IPS-NIHi11 (cell line): ENCODE measurements around the gene REEP6.

Experiments used
- DNase-seq: peaks from one replicate; pipeline ENCODE4 v3.0.0; 2012; ENCODE audit warnings: mixed read lengths, low spot score

Gene REEP6

GRCh38 chr19:1491114-1491848, at the start of gene REEP6:
REEP6 (plus strand) TSS chr19:1491181; CDS start chr19:1491270, 89 bp downstream.
- no peak for DNase-seq

DNA sequence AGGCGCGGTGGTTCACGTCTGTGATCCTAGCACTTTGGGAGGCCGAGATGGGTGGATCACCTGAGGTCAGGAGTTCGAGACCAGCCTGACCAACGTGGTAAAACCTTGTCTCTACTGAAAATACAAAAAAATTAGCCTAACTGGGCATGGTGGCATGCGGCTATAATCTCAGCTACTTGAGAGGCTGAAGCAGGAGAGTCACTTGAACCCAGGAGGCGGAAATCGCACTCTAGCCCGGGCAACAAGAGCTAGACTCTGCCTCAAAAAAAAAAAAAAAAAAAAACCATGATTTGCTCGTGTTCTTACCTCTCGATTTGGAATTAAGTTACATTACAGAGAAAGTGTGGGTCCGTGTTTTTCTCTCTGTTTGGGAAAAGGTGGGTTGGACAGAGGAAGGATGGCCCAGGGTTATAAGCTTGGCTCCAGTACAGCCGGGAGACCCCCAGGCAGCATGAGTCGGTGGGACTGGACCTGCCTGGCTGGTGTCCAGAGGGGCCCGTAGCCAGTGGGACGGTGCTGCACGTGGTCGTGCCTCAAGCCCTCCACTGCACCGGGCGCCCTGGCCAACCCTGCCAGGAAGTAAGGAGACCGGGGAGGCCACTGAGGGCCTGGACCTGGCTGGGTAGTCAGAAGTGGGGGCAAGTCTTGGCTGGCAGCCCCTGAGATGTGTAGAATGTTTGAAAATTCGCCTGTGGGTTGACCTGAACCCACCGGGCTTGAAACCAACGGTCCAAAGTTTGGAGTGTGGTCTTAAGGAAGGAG, 49.1 kb upstream of the REEP6 start:
- no peak for DNase-seq

GRCh38 chr19:1445185-1445931, 45.6 kb upstream of the REEP6 start:
- peak; percentile 92 for DNase-seq

DNA sequence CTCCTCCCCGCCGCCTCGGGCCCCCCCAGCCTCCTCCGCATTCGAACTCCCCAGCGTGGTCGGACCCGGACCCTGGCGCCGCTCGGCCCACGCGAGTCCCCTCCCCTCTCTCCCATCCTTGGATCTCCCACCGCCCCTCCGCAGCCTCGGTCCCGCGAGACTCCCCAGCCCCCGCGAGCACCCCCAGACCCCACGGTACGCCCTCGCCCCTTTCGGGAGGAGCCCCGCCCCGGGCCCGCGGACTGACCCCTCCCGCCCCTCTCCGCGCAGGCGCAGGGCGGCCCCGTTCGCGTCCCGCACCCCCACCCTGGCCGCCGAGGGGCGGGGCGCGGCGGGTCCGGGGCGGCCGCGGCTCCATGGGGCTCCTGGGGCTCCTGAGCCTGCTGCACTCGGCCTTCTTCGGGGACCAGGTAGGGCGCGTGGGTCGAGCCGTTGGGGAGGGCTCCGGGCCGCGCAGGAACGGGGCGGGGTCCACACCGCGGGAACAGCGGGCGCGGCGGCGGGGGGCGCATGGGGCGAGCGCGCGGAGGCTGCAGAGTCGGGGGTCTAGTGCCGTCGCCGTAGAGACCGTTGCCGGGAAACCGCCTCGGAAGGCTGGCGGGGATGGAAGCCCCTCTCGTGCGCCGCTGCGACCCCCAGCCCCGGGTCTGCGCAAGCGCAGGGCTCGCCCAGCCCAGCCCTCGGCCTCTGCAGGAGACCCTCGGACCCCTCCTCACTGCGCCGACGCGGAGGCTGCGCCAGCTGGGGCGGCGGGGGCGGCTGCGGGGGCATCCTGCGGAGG, 44.9 kb upstream of the REEP6 start:
- peak; percentile 84 for DNase-seq

GRCh38 chr19:1446713-1447481, 44.1 kb upstream of the REEP6 start:
- peak; percentile 61 for DNase-seq

- DNase-seq, result no peak
These were observed 43.5 kb upstream of the REEP6 start for GRCh38 chr19:1447504-1447903.

- no peak for DNase-seq
These were observed 43.0 kb upstream of the REEP6 start for GRCh38 chr19:1447944-1448343.

DNA sequence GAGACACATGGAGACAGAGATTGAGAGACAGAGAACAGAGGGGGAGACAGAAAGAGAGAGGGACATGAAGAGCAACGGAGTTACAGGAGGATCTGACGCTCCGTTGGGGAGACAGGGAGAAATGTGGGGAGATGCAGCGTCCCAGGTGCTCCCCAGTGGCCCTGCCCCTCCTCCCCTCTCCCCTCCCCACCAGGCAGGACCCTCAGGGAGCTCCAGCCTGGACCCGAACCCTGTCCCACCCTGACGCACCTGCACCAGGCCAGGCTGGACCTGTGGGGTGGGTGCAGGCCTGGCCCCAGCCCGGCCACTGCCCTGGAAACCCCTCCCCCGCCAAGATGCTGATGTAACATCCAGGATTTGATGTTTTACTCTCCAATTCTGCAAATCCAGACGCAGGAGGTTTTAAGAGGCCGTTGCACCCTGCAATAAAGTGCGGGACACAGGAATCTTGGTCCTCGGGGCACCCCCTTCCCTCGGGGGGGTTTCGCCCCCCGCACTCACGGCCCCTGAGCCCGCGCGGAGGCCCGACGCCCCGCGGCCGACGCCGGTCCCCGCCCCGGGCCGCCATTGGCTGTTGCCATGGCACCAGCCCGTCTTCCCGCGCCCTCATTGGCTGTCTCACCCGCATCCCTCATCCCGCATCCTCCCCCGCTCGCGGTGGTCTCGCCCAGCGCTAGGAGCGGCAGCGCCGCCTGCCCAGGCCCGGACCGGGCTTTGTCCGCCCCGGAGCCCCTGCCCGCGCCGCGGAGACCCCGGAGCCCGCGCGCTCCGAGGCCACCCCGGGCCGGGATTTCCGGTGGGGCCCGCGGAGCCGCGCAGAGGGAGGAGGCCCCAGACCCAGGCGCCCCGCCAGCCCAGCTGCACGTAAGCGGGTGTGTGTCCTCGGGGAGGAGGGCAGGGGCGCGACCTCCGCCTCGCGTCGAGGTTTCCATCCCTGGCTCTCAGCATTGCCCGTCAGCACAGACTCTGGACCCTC, 41.2 kb upstream of the REEP6 start, which contains the start of gene APC2:
TSS of gene APC2 (plus strand) at position 655 of the 976 bp plus-strand sequence. CDS start 2,881 bp downstream, outside the sequence.
- DNase-seq, result peak; percentile 91

- no peak for DNase-seq
These were observed 39.9 kb upstream of the REEP6 start for GRCh38 chr19:1450735-1451731.

DNA sequence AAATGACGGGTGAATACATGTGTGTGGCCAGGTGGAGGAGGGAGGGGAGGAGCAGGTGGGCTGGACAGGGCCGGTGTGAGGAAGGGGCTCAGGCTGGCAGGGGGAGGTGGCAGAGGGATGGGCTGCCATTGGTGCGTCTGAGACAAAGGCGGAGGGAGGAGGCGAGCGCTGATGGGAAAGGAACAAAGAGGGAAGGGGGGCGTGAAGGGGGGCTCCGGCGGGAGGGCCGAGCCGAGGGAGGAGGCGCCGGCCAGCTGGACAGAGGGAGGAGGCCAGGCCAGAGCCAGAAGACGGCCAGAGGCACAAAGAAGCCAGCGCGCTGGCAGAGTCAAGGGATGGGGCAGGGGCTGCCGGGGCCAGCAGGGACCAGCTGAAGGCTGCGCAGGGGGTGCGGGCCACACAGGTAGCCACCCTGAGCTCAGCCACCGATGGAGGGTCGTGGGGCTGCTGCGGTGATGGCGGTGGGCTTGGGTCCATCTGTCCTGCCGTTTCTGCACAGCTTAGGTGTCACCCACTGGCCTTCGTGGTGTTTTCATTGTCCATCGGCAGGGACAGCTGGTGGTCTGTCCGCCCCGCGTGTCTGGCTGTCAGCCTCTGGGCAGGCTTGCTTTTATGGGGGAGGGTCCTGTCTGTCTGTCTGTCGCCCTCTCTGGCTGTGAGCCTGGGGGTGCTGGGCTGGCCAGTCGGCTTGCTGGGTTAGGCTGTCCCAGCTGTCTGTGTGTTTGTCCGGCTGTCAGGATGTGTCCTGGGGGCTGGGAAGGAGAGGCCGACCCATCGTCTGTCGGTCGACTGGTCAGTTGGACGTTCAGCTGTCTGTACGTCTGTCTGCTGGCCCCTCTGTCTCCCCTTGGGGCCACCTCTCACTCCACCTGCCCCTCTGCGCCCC, 38.8 kb upstream of the REEP6 start:
- DNase-seq, result no peak

GRCh38 chr19:1452802-1453524, 38.0 kb upstream of the REEP6 start:
- no peak for DNase-seq

DNA sequence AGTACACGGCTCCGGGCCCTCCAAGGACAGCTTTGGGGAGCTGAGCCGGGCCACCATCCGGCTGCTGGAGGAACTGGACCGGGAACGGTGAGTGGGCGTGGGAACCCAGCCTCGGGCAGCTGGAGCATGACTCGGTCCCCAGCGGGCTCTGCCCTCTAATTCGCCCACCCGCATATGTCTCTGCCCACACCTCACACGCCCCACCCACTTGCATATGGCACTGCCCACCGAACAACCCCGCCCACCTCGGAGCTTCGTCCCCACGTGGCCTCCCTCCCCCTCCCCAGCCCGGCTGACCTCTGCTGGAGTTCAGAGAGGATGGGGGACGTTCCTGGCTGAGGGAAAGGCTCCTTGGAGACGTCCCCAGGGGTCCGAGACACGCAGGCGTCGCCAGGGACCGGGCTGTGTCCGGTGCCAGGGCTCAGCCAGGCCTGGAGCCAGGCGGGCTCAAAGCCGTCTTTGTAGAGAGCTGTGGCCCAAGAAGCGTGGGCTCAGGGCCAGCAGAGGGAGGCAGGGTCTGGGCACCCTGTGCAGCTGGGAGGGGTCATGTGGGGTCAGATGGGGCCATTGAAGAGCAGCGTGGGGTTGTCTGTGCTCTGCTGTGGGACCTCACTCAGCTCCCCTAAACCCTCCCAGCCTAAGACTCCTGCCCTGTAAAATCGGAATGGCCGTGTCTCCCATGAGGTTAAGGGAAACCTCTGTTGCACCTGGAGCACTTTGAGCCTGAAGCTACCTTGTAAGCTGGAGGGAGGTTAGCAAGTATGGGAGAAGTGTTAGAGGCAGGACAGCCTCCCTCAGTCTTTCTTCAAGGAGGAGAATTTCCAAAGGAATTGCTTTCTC, 37.2 kb upstream of the REEP6 start:
- no peak for DNase-seq

DNA sequence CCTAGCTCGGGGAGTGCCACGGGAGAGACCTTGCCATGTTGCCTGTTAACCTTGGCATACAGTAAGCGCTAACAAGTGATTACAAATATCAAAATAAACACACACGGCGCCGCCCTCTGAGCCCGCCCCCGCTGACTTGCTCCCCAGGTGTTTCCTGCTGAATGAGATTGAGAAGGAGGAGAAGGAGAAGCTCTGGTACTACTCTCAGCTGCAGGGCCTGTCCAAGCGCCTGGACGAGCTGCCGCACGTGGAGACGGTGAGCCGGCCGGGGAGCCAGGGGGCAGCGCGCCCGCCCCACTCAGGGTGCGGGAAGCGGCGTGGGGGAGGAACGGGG, 36.0 kb upstream of the REEP6 start:
- no peak for DNase-seq

GRCh38 chr19:1455336-1456120, 35.5 kb upstream of the REEP6 start:
- DNase-seq, result peak; percentile 93
